HG03135 (cell line): ENCODE data around the gene ZSWIM6.

ENCODE experiments used
- ATAC-seq: cut with Tn5 transposase; IDR thresholded peaks from one replicate; pipeline ENCODE4 v1.9.1; 2021; ENCODE audit warnings: mild to moderate bottlenecking, moderate library complexity; ENCODE audit not compliant: unreplicated experiment

ZSWIM6 gene

DNA sequence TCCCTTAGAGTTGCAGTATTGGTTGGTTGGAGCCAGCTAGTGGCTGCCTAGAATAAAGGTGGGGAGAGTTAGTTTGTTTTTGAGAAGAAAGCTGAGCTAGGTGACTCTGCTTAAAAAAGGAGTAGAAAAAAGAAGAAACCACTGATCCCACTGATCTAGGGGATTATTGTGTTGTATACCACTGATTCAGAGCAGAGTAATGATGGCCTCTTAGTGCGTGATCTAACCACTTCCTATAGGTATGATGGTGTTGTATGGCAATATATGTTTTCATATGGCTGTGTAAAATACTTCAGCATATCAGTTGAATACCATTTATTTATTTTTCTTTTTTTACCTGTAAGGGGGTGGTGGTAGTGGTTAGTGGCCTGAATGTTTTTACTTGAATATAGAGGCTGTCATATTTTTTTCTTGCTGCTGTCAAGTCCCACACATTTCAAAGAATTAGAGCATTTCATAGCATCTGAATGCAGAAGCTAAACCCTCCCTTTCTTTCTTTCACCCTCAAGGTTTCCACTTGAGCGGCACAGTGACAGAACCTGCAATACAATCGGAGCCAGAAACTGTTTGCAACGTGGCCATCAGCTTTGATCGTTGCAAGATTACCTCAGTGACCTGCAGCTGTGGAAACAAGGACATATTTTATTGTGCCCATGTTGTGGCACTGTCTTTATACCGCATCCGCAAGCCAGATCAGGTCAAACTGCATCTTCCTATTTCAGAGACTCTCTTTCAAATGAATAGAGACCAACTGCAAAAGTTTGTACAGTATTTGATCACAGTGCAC, 140.3 kb downstream of the ZSWIM6 start:
- ATAC-seq = no peak

DNA sequence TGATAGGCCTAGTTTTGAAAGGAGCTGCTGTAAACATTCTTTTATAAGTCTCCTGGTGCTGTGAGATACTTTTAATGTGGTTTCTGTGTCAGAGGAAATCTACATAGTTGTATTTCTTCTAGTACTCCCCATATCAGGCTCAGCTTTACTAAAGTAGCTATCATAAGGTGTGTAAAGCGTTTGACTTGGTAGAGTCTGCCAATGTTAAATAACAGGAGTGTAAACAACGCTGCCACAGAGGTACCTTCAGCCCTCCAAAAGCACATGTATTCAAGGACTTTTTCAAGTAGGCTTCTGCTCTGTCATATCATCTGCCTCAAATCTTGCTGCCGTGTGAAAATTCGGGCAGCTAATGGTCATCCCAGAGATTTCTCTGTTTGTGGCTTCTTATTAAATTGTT, 142.7 kb downstream of the ZSWIM6 start:
- ATAC-seq = no peak

DNA sequence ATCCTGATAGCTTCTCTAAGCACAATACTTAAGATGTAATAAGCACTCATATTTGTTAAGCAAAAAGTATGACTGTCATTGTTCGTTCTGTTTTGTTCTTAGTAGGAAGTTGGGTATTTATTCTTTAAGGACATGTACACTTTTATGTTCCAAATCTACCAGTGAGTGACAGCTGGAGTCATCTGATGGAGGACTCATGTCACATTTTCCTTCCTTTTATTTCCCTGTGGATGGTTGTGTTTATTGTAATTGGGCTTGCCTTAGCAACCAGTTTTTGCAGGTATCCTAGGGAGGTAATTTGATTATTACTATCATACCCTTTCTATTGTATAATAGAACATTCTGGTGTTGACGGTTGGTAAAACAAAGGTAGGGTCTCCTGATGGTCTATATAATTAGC, 145.7 kb downstream of the ZSWIM6 start:
- ATAC-seq = no peak

DNA sequence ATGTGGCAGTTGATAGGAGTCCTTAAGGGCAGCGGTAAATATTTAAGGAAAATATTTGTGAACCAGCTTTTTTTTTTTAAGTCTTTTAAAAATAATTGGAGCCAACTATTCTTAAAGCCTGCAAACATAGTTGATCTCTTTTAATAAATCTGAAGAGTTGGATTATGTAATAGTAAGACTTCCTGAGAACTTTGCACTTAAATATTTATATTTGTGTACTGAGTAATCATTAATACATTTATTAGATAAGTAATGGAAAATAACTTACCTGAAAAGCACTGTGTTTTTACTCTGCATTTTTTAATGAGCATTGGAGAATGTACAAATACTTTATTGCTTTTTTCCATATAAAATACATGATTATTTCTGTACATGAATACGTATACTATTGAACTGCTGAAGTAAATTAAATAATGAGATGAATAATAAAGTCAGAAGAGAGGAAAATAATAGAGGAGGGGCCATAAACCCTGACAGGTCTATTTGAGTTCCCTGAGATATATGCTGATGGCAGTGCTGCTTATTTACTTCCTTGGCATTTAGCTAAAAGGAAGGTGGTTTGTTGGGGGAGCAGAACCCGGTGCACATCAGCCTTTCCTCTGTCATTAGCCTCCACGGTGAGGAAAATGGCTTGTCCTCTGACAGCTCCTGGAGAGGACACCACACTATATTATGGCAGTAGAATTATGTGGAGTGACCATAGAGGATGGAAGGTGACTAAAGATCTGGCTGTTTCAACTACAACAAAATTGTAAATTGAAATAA, 148.0 kb downstream of the ZSWIM6 start:
- ATAC-seq = no peak

DNA sequence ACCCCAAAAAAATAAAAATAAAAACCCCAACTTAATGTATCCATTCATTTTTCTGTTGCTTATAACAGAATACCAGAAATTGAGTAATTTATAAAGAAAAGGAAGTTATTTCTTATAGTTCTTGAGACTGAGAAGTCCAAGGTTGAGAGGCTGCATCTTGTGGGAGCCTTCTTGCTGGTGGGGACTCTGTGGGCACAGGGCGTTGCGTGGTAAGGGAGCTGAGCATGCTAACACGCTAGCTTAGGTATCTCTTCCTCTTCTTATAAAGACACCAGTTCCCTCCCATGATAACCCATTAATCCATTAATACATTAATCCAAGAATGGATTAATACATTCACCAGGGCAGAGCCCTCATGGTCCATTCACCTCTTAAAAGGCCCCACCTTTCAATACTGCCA, 150.9 kb downstream of the ZSWIM6 start:
- no peak for ATAC-seq

DNA sequence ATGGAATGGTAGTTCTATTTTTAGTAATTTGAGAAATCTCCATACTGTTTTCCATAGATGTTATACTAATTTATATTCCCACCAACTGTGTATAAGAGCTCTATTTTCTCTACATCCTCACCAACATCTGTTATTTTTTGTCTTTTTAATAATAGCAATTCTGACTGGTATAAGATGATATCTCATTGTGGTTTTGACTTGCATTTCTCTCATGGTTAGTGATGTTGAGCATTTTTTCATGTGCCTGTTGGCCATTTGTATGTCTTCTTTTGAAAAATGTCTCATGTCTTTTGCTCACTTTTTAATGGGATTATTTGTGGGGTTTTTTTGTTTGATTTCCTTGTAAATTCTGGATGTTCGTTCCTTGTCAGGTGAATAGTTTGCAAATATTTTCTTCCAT, 154.4 kb downstream of the ZSWIM6 start:
- ATAC-seq = no peak

DNA sequence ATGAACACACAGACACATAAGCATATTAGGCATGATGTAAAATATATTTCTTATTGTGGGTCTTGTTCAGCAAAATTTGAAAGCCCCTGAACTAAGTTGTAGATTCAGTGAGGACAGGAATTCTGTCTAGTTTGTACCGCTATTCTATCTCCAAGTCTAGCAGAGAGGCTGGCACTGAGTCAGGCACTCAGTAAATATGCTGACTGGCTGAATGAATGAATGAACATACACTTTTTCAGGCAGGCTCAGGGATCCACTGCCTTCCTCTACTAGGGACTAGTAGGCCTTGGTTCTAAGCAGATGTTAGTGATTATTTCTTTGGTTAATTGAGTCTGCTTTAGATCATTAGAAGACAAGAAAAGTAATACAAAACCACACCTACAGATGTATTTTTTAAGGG, 157.5 kb downstream of the ZSWIM6 start:
- no peak for ATAC-seq

DNA sequence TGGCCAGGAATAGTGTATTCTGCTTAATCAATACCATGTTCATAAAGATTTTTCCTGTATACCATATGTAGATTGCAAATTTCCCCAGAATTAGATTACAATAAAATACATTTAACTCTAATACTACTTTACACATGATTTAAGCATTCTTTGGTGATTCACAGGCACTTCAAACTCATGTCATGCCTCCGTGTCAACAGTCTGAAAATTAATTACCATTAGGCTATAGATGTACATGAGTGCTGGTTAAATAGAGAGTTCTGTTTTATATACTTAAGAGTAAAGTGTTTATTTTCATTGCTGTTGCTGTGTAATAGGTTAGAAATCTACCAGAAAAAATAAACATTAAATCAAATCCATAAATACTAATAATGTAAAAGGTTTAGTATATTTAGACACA, 159.8 kb downstream of the ZSWIM6 start:
- ATAC-seq = no peak

DNA sequence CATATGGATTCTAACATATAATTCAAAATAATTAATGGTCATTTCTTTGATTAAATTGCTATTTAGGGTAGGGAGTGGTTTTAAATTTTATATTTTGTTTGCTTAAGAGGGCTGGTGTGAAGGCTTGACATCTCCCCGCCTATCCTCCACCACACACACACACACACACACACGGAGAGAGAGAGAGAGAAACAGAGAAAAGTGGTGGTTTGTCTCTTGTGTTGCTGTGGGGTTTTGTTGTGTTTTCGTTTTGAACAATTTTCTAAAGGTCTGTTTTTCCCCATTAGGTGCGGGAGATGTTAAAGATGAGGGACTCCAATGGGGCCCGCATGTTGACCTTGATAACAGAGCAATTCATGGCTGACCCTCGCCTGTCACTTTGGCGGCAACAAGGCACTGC, 161.9 kb downstream of the ZSWIM6 start:
- ATAC-seq = no peak

DNA sequence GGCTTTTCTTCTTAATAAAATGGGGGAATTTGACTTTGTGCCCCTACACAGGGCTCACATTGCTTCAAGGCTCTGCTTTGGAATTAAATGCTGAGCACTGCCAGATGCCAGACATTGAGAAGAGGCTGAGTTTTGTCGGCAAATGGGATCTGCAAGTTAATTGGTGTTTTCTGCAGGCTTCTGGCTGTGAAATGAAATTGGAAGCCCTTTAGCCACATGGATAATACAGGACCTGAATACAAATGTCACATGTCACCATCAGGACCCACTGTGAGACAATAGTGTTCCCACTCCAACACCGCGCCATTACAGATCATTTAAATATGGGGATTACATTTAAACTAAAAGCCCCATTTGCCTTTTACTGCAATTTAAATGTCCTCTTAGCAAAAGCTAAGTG, 164.4 kb downstream of the ZSWIM6 start:
- ATAC-seq = no peak

DNA sequence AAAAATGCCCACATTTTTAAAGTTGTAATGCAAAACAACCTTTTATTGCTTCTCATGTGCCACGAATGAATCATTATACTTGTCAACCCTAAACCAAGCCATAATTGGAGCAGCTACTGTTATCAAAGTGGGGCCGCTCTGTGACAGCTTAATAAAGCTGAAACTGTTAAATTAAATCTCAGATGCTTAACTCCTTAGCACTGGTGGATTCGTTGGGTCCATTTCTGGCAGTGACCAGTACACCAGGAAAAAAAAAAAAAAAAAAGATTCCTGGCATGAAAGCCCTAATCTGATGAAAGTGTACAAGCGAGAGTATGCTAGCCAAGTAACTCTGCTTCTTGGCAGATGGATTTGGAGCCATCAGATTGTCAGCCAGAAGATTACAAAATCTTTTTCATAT, 164.8 kb downstream of the ZSWIM6 start:
- ATAC-seq = no peak

DNA sequence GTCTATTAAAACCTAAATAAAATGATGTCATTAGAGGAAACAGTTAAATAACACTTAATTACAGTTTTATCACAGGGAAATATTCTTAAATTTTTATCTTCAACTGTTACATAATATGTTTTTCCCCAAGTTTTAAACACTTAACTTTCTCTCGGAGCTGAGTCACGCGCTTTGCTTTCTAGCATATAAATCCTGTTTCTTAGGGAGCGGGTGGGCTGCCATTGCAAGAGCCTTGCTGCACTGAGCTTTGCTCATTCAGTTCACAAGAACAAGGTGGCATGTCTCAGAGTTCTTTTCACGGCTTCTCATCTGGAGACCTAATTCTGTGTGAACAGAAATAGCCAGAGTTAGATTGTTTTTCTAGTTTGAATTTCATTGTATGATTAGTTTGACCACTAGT, 166.1 kb downstream of the ZSWIM6 start:
- ATAC-seq = no peak

DNA sequence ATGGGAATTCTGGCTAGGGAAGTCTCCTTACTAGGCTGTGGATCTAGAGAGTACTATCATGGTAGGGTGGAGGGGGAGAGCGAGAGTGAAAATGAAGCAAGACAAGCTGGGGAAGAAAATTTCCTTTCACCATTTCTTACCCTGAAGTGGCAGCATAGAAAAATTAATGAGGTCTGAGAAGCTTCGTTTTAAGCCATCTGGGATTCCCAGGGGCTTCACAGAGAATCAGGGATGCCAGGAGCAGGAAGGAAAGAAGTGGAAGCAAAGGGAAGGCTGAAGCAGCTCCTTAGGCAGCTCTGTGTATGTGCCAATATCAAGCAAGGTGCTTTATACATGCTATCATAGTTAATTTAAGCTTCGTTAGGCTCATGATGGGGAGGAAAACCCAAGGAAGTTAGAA, 169.9 kb downstream of the ZSWIM6 start:
- ATAC-seq = no peak

DNA sequence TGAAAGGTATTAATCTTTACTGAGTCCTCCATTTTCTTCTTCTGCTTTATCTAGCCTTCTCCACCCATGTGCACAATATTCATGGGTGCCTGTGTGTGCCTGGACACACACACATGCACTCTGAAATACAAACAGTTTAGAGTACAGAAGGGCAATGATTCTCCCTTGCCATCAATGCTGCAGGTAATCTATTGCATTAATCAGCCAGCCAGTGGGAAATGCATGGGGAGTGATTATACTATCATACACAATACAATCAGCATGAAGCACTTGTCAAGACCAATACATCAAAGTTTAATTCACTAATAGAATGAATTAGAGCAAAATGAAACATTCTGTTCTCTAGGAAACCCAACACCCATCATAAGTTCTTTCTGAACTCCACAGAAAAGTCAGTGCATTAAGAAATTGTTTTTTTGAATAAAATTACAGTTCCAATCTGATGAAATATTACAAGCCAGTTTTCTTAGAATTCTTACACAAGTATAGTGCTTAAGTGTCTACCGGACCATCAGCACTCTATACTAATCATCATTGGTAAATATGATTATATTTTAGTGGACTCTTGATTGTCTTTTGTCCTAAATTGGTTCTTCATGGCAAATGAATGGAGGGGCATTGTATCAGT, 172.2 kb downstream of the ZSWIM6 start:
- ATAC-seq = no peak

DNA sequence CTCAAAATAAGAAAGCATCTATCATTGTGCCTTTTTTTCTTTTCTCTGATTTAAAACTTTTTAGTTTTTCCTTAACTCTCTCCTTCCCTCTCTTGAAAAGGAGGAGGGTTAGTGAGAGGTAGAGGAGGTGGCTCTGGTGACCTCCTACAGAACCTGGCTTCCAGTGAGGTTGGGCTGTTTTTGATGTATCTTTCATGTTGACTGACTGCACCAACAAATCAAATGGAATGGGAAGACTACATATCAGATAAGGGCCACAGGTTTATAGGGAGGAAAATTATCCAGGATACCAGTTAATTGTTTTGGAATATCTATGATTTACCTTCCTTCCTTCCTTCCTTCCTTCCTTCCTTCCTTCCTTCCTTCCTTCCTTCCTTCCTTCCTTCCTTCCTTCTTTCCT, 173.2 kb downstream of the ZSWIM6 start:
- no peak for ATAC-seq

DNA sequence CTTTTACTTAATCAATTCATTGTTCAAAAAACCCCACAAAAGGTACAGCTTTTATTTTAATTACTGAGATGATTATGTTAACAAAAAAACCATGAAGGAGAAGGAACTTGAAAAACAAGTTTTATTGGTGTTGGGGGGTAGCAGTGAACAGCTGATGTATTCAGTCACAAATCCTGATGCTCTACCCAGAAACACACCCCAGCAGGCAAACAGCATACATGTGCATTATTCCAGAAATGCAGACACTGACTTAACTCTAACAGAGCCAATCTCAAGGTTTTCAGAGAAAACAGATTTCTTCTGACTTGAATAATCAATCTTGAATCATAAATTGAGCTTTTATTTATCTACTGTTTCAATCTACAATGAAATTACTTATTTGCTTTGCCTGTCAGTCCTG, 175.2 kb downstream of the ZSWIM6 start:
- no peak for ATAC-seq

DNA sequence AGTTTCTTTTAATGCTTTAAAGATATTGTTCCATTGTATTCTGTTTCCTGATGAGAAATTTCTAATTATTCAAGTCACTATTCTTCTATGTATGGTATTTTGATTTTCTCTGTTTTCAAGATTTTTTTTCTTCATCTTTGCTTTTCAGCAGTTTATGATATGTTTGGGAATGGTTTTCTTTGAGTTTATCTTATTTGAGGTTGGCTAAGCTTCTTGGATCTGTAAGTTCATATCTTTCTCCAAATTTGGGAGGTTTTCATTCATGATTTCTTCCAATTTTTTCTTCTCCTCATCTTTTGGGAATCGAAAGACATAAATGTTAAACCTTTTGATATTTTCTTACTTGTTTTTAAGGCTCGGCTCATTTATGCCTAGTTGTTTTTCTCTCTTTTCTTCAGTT, 184.9 kb downstream of the ZSWIM6 start:
- no peak for ATAC-seq

DNA sequence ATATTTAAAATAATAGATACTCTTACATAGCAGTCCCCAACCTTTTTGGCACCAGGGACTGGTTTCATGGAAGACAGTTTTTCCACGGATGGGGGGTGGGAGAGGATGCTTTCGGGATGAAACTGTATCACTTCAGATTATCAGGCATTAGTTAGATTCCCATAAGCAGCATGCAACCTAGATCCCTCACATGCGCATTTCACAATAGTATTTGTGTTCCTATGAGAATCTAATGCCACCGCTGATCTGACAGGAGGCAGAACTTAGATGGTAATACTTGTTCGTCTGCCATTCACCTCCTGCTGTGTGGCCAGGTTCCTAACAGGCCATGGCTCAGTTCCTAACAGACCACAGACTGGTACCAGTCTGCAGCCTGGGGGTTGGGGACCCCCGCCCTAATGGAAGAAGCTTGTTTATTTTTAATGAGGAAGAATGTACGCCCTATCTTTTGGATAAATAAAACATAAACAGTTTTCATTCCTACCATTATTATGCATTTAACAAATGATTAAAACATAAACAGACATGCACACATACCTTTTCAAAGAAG, 187.7 kb downstream of the ZSWIM6 start:
- no peak for ATAC-seq

DNA sequence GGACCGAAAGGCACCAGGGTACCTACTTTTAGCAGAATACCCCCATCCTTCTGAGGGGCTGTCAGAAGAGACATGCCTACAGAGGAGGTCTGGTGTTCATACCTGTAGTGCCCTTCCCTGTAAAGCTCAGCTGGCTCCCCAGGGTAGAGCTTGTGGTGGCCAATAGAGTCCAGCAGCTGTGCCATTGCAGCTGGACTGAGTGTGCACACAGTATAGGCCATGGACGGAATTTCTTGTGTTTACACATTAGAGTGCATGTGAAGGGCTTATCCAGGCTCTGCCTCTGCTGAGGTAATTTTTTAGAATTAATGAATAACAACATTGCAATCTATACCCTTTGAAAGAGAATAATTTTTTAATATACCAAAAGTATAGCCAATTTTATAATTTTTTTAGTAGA, 191.0 kb downstream of the ZSWIM6 start:
- ATAC-seq = no peak

DNA sequence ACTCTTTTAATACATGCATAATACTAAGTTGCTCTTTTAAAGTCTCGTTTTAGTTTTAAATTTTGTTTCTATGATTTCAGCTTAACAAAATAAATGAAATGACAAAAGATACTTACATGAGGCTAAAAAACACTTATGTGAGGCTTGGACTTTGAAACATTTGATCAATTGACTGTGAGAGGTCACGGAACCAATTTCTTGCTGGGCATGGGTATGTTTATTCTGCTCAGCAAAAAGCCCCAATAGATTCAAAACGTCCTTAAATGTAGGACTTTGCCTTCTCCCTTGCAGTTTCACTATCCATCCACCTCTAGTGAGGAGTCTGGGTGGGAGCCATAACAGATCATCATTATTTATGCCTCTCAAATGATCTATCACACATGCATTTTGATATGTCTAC, 191.9 kb downstream of the ZSWIM6 start:
- no peak for ATAC-seq

DNA sequence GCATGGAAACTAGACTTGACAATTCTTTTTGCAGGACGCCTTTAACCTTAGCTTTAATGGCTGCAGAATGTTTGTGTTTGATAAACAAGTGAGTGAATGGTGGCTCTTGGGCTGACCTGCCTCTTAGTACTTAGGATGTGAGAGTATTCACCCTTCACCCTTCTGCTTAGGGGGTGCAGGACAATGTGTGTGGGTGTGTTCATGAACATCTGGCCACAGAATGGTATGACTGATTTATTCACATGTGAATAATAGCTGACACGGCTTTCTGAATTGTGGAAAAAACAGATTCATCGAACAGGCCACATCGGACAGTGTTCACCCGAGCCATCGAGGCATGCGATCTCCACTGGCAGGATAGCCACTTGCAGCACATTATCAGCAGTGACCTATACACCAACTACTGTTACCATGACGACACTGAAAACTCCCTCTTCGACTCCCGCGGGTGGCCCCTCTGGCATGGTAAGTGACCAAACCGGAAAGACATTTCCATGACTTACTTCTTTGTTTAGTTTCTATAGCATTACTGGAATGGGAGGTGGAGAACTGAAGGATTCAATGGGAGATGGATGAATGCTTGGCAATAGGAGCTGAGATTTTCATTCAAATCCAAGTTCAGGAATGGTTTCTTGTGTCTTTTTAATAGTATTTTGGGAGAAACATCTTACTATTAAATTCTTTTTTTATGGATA, 193.6 kb downstream of the ZSWIM6 start:
- ATAC-seq = no peak
